GM23338 (cell line): ENCODE data around the gene USP49. TPM values are rescaled to one million over a fixed set of nuclear protein-coding genes. Genes with fewer than 3 reads are reported as not detected.

ENCODE experiments used
- ATAC-seq: fragments of 200-7000 bp; cut with Tn5 transposase; 3 replicates; pipeline ENCODE4 v1.9.1; 2020
- DNase-seq: peaks from one replicate; pipeline ENCODE4 v3.0.0-alpha.2; 2015; ENCODE audit warnings: low spot score
- H2AFZ ChIP-seq: fragments of 200-600 bp; sonication (generic); 2 replicates; pipeline ENCODE4 v1.8.0; 2016; ENCODE audit warnings: antibody characterized with exemption, mild to moderate bottlenecking, moderate library complexity
- H3F3A ChIP-seq: fragments of 200-600 bp; sonication (generic); replicated peaks from 2 replicates; pipeline ENCODE4 v1.8.0; 2017; ENCODE audit warnings: antibody characterized with exemption, mixed run types, low read depth
- H3K27ac ChIP-seq: fragments of 200-600 bp; sonication (generic); 2 replicates; pipeline ENCODE4 v1.6.1; 2016; ENCODE audit warnings: low read depth
- H3K27me3 ChIP-seq: fragments of 200-600 bp; sonication (generic); 2 replicates; pipeline ENCODE4 v1.8.0; 2016; ENCODE audit warnings: mild to moderate bottlenecking, mixed run types, moderate library complexity; ENCODE audit not compliant: insufficient read depth
- H3K36me3 ChIP-seq: fragments of 200-600 bp; sonication (generic); 2 replicates; pipeline ENCODE4 v1.8.0; 2016; ENCODE audit warnings: mild to moderate bottlenecking; ENCODE audit not compliant: insufficient read depth
- H3K4me1 ChIP-seq: fragments of 200-600 bp; sonication (generic); 2 replicates; pipeline ENCODE4 v1.8.0; 2016; ENCODE audit warnings: mild to moderate bottlenecking, moderate library complexity; ENCODE audit not compliant: insufficient read depth
- H3K4me2 ChIP-seq: fragments of 200-600 bp; sonication (generic); 2 replicates; pipeline ENCODE4 v1.7.1; 2017; ENCODE audit warnings: mixed run types
- H3K4me3 ChIP-seq: fragments of 200-600 bp; sonication (generic); 2 replicates; pipeline ENCODE4 v1.6.1; 2016; ENCODE audit warnings: mixed run types
- H3K79me2 ChIP-seq: fragments of 200-600 bp; sonication (generic); replicated peaks from 2 replicates; pipeline ENCODE4 v1.8.0; 2017; ENCODE audit warnings: mild to moderate bottlenecking; ENCODE audit not compliant: insufficient read depth
- H3K9me2 ChIP-seq: fragments of 200-600 bp; sonication (generic); 2 replicates; pipeline ENCODE4 v1.8.0; 2017; ENCODE audit not compliant: insufficient read depth
- H4K20me1 ChIP-seq: fragments of 200-600 bp; sonication (generic); replicated peaks from 2 replicates; pipeline ENCODE4 v1.8.0; 2017; ENCODE audit warnings: mild to moderate bottlenecking; ENCODE audit not compliant: insufficient read depth
- H3K27ac Mint-ChIP-seq: 2 replicates; pipeline ENCODE4 v1.8.0; 2020; ENCODE audit warnings: inconsistent platforms, mild to moderate bottlenecking, moderate library complexity, mixed read lengths
- H3K27me3 Mint-ChIP-seq: 3 replicates; pipeline ENCODE4 v1.8.0; 2022; ENCODE audit warnings: low read depth, mild to moderate bottlenecking, moderate library complexity, mixed read lengths, inconsistent platforms; ENCODE audit not compliant: insufficient read depth, poor library complexity
- H3K36me3 Mint-ChIP-seq: 3 replicates; pipeline ENCODE4 v1.8.0; 2021; ENCODE audit warnings: low read depth, mild to moderate bottlenecking, inconsistent platforms, moderate library complexity, mixed read lengths
- H3K4me1 Mint-ChIP-seq: 3 replicates; pipeline ENCODE4 v1.8.0; 2020; ENCODE audit warnings: mild to moderate bottlenecking, inconsistent platforms, mixed read lengths
- H3K4me3 Mint-ChIP-seq: 3 replicates; pipeline ENCODE4 v1.8.0; 2021; ENCODE audit warnings: moderate library complexity, mild to moderate bottlenecking, inconsistent platforms, mixed read lengths
- H3K9me3 Mint-ChIP-seq: 3 replicates; pipeline ENCODE4 v1.8.0; 2020; ENCODE audit warnings: moderate library complexity, mild to moderate bottlenecking, inconsistent platforms, mixed read lengths
- CREB1 ChIP-seq: fragments of 250-450 bp; sonication (Bioruptor Pico); IDR thresholded peaks from 2 replicates; pipeline ENCODE4 v1.5.0; 2020; ENCODE audit warnings: low read depth, mild to moderate bottlenecking, moderate library complexity
- EZH2 ChIP-seq: fragments of 200-600 bp; sonication (generic); IDR thresholded peaks from one replicate; pipeline ENCODE4 v1.8.0; 2017; ENCODE audit warnings: antibody characterized with exemption, mild to moderate bottlenecking, low read depth; ENCODE audit not compliant: unreplicated experiment
- EZH2phosphoT487 ChIP-seq: fragments of 200-600 bp; sonication (generic); IDR thresholded peaks from one replicate; pipeline ENCODE4 v1.8.1; 2018; ENCODE audit warnings: antibody characterized with exemption; ENCODE audit not compliant: unreplicated experiment
- NANOG ChIP-seq: IDR thresholded peaks from 2 replicates; pipeline ENCODE4 v1.6.1; 2016; ENCODE audit warnings: antibody characterized with exemption, borderline replicate concordance
- REST ChIP-seq: IDR thresholded peaks from one replicate; pipeline ENCODE4 v1.6.1; 2018; ENCODE audit warnings: antibody characterized with exemption; ENCODE audit not compliant: unreplicated experiment
- STAT1 ChIP-seq: IDR thresholded peaks from one replicate; pipeline ENCODE4 v1.6.1; 2016; ENCODE audit warnings: antibody characterized with exemption; ENCODE audit not compliant: unreplicated experiment
- ZNF114 ChIP-seq: fragments of 250-450 bp; sonication (Bioruptor Pico); IDR thresholded peaks from 2 replicates; pipeline ENCODE4 v1.5.0; 2020; ENCODE audit warnings: mild to moderate bottlenecking, moderate library complexity
- ZNF331 ChIP-seq: fragments of 250-450 bp; sonication (Bioruptor Pico); IDR thresholded peaks from 2 replicates; pipeline ENCODE4 v1.5.0; 2020; ENCODE audit warnings: low read depth, mild to moderate bottlenecking, moderate library complexity
- polyA plus RNA-seq: library from polyadenylated mRNA; unstranded; fragments of >200 nt; fragmentation: Nextera tagmentation; extraction: Ambion mirVana; gene quantifications from 2 replicates; pipeline ENCODE4 v1.2.1, GENCODE V29; 2016
- total RNA-seq: library from RNA; depleted of rRNA; stranded (reverse); fragments of >200 nt; shearing (Covaris generic); gene quantifications from 2 replicates; pipeline ENCODE4 v1.2.3, GENCODE V29; 2014

USP49 gene
- total and polyA plus RNA-seq, 2 experiments from 2014 or later = 5.9 to 21.5 TPM

GRCh38 chr6:41791984-41792383 lies 103.2 kb downstream of the USP49 start (continued):
- TF ChIP-seq EZH2 = no peak
- TF ChIP-seq EZH2phosphoT487 = no peak
- TF ChIP-seq NANOG = no peak

GRCh38 chr6:41791305-41791704 lies 103.9 kb downstream of the USP49 start:
- Histone ChIP-seq H3K79me2 (peaks cover 22% of the 10 kb centered on the region), H3F3A (0 out of 2 replicates have a peak, but pooled peaks cover 13% of the 10 kb centered on the region), H3K27ac (no peak overlapping the region), H3K4me3 (no peak overlapping the region), H3K4me2 (no peak overlapping the region), H3K4me1 (no peaks in the 10 kb centered on the region), H3K36me3 (peaks cover 23% of the 10 kb centered on the region; the same call in 1 of the 2 replicates), H4K20me1 (0 out of 2 replicates have a peak, but pooled peaks cover 5% of the 10 kb centered on the region), H2AFZ (no peak overlapping the region), H3K9me2 (no peaks in the 10 kb centered on the region), H3K27me3 (no peaks in the 10 kb centered on the region; the same call in 1 of the 2 replicates)
- Mint-ChIP-seq H3K36me3 (peaks cover 42% of the 10 kb centered on the region), H3K4me3 (no peak overlapping the region), H3K4me1 (no peaks in the 10 kb centered on the region; the same call in 2 of the 3 replicates), H3K9me3 (peaks cover 7% of the 10 kb centered on the region; the same call in 2 of the 3 replicates), H3K27ac (no peak overlapping the region), H3K27me3 (peaks cover 13% of the 10 kb centered on the region)
- ATAC-seq = no peak
- no peak for DNase-seq
- TF ChIP-seq ZNF114 (CRISPR knock-in tag) = no peak
- TF ChIP-seq ZNF331 (CRISPR knock-in tag) = no peak
- no peak for TF ChIP-seq EZH2
- TF ChIP-seq CREB1 = no peak

DNA sequence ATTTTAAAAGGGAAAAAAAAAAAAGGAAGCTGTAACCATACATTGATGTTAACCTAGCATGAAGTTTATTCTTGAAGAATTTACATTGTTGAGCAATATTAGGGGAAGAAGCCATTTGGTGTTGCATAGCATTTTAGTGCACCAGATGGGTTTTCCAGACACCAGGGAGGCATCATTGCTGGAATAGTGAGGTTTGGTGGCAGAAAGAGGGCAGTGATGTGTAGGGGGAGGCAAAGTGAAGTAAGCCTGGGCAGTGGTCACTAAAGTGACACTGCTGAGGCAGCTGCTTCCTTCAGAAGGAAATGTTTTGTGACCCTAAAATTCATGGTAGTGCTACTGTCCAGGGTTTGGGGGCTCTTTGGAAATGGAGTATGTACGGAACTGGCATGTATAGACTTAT lies 105.1 kb downstream of the USP49 start:
- H3K36me3 ChIP-seq = peaks cover 23% of the 10 kb centered on the region; the same call in 1 of the 2 replicates
- no peak overlapping the region for H3K4me2 ChIP-seq
- Mint-ChIP-seq H3K27ac (no peak overlapping the region), H3K4me3 (no peak overlapping the region), H3K36me3 (peaks cover 39% of the 10 kb centered on the region), H3K9me3 (peaks cover 7% of the 10 kb centered on the region; the same call in 2 of the 3 replicates), H3K4me1 (peaks cover 8% of the 10 kb centered on the region), H3K27me3 (peaks cover 24% of the 10 kb centered on the region)
- no peak overlapping the region for H3K27ac ChIP-seq
- ATAC-seq (no peak), DNase-seq (no peak)
- H3K79me2 ChIP-seq = peaks cover 22% of the 10 kb centered on the region
- H3K4me3 ChIP-seq = no peak overlapping the region
- H3K9me2 ChIP-seq = no peaks in the 10 kb centered on the region
- H3K27me3 ChIP-seq = peaks cover 11% of the 10 kb centered on the region
- no peak for TF ChIP-seq NANOG
- H3F3A ChIP-seq = peaks cover 13% of the 10 kb centered on the region; the same call in 1 of the 2 replicates
- H2AFZ ChIP-seq = no peak overlapping the region
- peaks cover 5% of the 10 kb centered on the region for H3K4me1 ChIP-seq
- H4K20me1 ChIP-seq = peaks cover 5% of the 10 kb centered on the region; the same call in 1 of the 2 replicates

DNA sequence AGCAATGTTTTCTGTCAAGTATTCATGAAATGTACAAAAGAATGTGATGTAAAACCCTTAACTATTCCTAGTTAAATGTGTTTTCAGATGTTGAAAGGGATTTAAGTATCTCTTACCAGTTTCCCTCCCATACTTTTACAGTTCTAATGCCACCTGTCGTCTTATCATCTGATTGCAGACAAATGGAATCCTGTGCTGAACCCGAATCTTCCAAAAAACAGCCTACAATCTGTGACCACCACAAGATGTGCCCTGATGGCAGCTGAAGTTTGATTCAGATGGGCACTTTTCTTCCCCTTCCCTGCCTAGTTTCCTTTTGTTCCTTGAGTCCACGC lies 105.8 kb downstream of the USP49 start:
- Histone ChIP-seq H3K27ac (no peak overlapping the region), H3K27me3 (peaks cover 18% of the 10 kb centered on the region), H3K4me2 (no peak overlapping the region), H3K4me3 (no peak overlapping the region), H3K36me3 (peaks cover 23% of the 10 kb centered on the region; the same call in 1 of the 2 replicates), H3K9me2 (no peaks in the 10 kb centered on the region), H3F3A (peaks cover 13% of the 10 kb centered on the region; the same call in 1 of the 2 replicates), H3K4me1 (peaks cover 11% of the 10 kb centered on the region), H3K79me2 (peaks cover 22% of the 10 kb centered on the region), H4K20me1 (peaks cover 5% of the 10 kb centered on the region; the same call in 1 of the 2 replicates), H2AFZ (no peak overlapping the region)
- Mint-ChIP-seq H3K9me3 (peaks cover 7% of the 10 kb centered on the region; the same call in 2 of the 3 replicates), H3K27ac (no peak overlapping the region), H3K27me3 (peaks cover 30% of the 10 kb centered on the region), H3K4me1 (peaks cover 15% of the 10 kb centered on the region), H3K36me3 (peaks cover 39% of the 10 kb centered on the region), H3K4me3 (peak overlapping the region; percentile 94)
- ATAC-seq = no peak
- TF ChIP-seq REST (no peak), ZNF331 (CRISPR knock-in tag) (no peak), STAT1 (no peak)
- no peak for DNase-seq
